Stimulated activated CD4-positive, alpha-beta T cell treated with anti-CD3 and anti-CD28 coated beads, TNF-alpha, amount 100 ng/mL, for 48 hours (primary cell): ENCODE data around the gene HIVEP2.

Experiments used
- DNase-seq, 3 donors: peaks; one replicate each; pipeline ENCODE4 v3.0.0-alpha.2; 2020; ENCODE audit warnings: low read depth in 3 of 3

HIVEP2 gene

DNA sequence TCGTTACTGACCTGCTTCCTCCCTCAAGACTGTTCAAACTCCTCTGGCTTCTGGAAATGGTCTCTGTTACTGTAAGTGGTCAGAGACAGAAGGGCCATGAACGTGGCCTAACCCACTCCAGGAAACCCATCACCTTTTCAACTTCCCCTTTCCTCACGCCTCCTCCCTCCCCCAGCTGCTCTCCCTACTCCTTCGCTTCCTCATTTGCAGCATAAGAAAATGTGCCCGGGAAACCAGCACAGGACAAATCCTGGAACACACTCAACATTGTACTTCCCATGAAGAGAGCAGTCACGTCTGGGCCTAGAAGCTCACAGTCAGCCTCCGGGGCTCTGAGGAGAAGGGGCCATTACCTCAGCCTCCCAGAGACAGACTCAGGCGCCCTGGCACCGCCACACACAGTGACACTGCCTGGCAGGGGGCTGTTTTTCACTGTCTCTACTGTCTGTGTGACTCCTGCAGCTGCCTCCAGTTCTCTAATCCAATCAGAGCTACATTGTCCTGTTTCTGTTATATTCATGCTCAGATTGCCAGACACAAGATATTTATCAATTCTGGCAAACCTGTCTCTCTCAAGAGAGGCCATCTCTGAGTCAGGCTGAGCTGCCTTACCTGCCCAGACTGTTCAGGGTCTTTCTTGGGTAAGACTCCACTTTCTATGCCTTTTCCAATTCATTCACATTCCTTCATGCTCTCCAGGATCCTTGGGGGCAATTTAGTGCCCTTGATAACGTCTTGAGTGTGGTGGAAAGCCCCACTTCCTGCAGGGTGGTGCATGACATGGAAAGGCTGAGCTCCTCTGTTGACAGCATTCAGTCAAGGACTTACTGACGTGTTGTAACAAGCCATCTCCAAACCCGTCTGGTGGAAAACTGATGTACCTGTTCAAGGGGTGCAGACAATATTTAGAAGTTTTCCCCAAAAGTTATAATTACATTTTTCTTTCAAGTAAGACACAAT, 242.2 kb downstream of the HIVEP2 start:
- DNase-seq = no peak
